NCI-H748 (cell line): ENCODE measurements around the gene PDCD10.
A peak's percentile ranks its signal among the peaks of the same experiment; 100 is the strongest.

ENCODE experiments used
- DNase-seq: peaks from one replicate; lab custom pipeline; 2025; ENCODE audit not compliant: unreplicated experiment; lab: John Stamatoyannopoulos, UW

The PDCD10 gene

GRCh38 chr3:167684388-167684993 lies 50.2 kb downstream of the PDCD10 start:
- peak; percentile 50 for DNase-seq

- DNase-seq = no peak
Measured at GRCh38 chr3:167679526-167679925, 55.2 kb downstream of the PDCD10 start.

- DNase-seq = no peak
Measured at GRCh38 chr3:167675848-167676247, 58.8 kb downstream of the PDCD10 start.

GRCh38 chr3:167673221-167673620 lies 61.5 kb downstream of the PDCD10 start:
- DNase-seq = no peak

GRCh38 chr3:167671878-167672427 lies 62.7 kb downstream of the PDCD10 start:
- DNase-seq = no peak

- no peak for DNase-seq
Measured at GRCh38 chr3:167669699-167670098, 65.0 kb downstream of the PDCD10 start.

- no peak for DNase-seq
Measured at GRCh38 chr3:167668651-167669050, 66.0 kb downstream of the PDCD10 start.

GRCh38 chr3:167666563-167666962 lies 68.1 kb downstream of the PDCD10 start:
- DNase-seq = no peak

GRCh38 chr3:167662919-167663400 lies 71.7 kb downstream of the PDCD10 start:
- no peak for DNase-seq

GRCh38 chr3:167657684-167658225 lies 76.9 kb downstream of the PDCD10 start:
- DNase-seq = no peak

- DNase-seq = no peak
Measured at GRCh38 chr3:167656821-167657220, 77.9 kb downstream of the PDCD10 start.

GRCh38 chr3:167653760-167654159 lies 80.9 kb downstream of the PDCD10 start, which contains the start of gene WDR49:
TSS of gene WDR49 (minus strand) at chr3:167653942. CDS start at chr3:167653425, 517 bp downstream.
- peak; percentile 20 for DNase-seq

GRCh38 chr3:167653155-167653554 lies 81.5 kb downstream of the PDCD10 start:
- no peak for DNase-seq

GRCh38 chr3:167651826-167652225 lies 82.9 kb downstream of the PDCD10 start:
- DNase-seq = no peak

GRCh38 chr3:167650459-167650858 lies 84.2 kb downstream of the PDCD10 start:
- DNase-seq = no peak

- DNase-seq = no peak
Measured at GRCh38 chr3:167649746-167650145, 84.9 kb downstream of the PDCD10 start.

GRCh38 chr3:167644611-167645010 lies 90.1 kb downstream of the PDCD10 start:
- DNase-seq = no peak
